HG02798 (cell line): ENCODE measurements around the gene PTPRG.
"Not testable (repeated sequence)": the region's sequence is repeated elsewhere in the genome, so short reads cannot be mapped to it uniquely, and the experiment has no call there.

ENCODE experiments used
- ATAC-seq: cut with Tn5 transposase; IDR thresholded peaks from one replicate; pipeline ENCODE4 v1.9.1; 2021; ENCODE audit warnings: mild to moderate bottlenecking; ENCODE audit not compliant: unreplicated experiment, poor library complexity

The PTPRG gene

DNA sequence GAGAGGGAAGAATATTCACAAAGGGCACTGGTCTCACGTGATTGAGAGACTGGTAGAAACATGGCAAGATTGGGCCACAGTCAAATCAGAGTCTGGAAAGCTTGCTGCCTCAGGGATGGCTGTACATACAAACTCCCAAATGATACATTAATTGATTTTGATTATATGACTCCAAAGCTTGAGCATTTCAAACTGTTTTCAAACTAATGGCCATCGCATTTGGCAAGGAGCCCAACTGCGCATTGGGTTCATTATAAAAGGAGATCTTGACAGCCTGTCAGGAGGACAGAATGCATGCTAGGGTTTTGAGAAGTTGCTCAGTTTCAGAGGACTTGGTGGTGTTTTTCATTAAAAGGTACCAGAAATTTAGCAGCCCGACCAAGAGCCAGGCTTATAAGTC lies 117.7 kb downstream of the PTPRG start:
- ATAC-seq, result no peak

DNA sequence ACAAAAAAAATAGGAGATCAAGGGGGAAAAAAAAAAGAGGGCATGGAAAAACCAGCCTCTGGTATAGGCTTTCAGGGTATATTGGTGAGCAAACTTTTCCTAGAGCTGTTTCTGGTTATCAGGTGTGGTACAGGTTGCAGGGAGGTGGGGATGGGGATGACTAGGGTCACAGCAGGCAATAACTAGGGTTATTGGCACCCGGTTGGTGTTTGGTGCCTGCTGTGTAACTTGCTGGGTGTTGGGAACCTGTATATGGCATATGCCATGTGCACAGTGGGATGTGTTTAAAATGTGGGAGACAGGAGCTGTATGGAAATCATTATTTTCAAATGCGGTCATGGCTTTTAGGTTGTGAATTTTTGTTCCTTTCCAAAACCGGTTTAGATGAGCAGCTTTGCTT lies 119.2 kb downstream of the PTPRG start:
- ATAC-seq, result no peak

DNA sequence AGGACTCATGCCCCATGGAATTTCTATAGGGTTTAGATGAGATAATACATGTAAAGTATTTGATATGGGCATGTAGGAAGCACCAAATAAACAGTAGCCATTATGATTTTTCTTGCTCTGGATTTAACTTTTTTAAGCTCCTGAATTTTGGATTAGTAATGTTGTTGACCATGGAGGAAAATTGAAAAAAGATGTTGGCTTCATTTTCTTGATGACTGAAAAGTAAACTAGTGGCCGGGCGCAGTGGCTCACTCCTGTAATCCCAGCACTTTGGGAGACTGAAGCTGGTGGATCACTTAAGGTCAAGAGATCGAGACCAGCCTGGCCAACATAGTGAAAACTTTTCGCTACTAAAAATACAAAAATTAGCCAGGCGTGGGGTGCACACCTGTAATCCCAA lies 120.3 kb downstream of the PTPRG start:
- no peak for ATAC-seq

DNA sequence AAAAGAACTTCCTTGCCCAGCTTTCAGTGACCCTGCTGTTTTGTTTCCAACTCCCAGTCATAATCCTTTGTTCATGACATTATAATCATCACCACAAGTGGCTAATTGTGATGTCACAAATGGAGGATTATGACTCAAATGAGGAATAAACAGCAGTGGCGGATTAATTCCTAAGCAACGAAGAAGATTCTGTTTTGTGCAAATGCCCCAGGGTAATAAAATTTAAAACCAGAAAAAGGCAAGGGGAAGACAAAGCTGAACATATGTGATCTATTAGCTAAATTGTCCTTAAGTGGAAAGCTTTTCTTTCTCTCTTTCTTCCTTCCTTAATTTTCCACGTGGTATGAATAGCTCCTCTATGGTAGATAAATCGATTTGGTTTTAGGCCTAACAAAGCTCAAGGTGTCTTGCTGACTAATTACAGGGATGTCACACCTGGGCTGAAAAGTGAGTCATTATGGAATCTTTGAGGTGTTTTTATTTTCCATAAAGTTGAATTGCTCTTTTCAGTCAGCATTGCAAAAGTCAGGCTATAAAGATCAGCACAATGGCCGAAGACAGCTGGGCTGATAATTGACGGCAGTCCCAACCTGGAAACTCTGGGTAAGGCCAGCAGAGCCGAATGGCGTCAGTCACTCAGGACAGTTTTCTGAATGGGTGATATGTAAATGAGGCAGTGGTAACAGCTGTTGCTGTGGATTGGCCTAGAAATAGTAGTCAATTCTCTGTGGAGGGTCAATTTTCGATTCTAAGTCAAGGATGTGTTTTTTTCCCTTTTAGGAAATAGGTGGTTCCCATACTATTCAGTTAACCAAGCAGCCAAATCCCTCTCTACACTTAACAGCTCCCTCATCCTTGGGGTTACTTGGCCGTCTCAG lies 121.5 kb downstream of the PTPRG start:
- no peak for ATAC-seq

DNA sequence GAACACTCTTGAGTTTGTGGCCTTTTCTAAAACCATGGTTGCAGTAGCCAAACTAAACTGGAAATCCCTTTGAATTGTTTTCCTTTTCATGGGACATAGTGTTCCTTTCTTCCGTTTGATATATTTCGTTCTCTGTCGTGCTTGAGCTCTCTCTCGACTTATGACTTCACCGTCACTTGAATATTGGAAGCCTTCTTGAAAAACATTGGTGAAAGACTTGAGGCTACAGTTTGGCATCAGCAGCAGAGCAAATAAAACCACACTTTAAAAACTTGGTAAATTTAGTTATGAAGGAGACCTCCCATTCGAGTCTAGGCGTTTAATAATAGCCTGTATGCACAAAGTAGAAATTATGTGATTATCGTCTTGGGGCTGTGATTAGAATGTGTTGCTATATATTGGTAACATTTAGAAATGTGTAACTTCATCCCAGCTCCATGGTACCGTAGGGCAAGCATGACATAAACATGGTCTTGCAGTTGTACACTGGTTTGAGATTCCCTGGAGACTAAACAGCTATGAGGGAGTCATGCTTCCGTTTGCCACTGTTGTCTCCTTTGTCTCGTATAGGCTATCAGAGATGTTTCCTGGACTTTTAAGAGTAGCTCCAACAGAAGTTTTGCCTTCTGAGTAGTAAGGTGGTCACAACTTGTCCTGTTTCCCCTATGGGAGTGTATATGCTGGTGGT lies 122.3 kb downstream of the PTPRG start:
- no peak for ATAC-seq

DNA sequence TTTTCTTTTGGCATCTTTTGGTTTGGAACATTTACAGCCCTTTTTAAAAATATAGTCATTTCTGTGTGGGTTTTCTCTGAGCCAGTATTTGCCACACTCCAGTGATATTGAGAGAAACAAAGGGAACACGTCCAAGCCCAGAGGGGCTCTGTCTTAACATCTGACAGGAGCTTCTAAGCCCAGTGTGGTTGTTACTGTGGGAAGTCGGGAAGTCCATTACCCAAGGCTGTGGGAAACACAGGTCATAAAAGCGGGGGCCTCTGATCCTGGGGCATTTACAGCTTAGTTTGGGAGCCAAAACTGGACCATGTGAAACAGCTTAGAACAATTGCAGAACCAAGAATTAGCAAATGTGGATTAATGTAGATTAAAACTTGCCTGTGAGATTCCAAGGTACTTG lies 123.0 kb downstream of the PTPRG start:
- no peak for ATAC-seq

DNA sequence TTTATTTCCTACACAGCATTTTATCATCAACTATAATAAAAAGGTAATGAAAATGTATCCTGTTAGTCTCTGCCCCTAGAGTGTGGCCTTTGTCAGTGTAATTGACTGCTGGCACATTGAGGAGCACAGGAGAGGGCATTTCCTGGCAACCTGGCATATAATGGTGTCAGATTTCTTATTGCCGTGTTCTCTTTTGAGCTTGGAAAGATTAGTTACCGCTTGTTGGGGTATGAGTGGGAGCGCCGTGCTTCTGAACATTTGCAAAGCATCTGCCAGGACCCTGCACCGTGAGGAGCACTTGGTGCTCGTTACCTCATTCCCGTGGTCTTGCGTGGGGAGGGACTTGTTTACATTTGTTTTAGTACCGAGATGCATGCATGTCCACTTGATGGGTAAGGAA lies 124.4 kb downstream of the PTPRG start:
- no peak for ATAC-seq

DNA sequence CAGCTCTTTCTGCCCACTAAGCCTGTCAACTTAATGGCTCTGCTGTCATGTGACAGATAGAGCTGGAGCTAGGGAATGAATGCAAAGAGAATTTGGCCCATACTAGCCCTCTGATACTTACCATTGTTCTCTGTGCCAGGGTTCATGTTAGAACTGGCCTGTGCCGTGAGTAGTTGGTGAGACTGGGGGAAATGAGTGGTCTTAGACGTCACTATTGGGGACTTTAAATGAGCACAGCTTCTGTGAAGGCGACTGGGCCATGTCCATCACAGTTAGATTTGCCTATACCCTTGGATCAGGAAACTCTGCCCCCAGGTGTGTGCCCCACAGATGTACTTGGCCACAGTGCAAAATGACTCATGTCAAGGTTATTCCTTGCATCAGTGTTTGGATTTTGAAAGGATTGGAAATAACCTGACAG lies 124.9 kb downstream of the PTPRG start:
- ATAC-seq, result no peak

DNA sequence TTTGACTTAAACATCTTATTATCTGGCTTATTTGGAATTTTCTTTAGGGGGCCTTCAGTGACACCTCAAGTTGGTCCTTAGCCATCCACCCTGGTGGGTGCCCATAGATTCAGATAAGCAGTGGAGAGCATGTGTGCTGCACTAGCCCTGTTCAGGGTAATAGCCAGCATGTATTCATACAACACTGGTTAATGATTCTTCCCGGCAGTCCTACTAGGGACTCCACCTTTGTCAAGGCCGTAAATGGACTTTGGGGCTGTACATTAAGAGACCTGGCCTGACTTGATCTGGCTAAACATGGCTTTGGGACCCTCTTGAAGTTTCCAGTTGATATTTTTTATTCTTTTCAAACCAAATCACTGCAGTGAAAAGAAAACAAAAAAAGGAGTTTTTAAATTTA lies 125.8 kb downstream of the PTPRG start:
- ATAC-seq, result no peak

DNA sequence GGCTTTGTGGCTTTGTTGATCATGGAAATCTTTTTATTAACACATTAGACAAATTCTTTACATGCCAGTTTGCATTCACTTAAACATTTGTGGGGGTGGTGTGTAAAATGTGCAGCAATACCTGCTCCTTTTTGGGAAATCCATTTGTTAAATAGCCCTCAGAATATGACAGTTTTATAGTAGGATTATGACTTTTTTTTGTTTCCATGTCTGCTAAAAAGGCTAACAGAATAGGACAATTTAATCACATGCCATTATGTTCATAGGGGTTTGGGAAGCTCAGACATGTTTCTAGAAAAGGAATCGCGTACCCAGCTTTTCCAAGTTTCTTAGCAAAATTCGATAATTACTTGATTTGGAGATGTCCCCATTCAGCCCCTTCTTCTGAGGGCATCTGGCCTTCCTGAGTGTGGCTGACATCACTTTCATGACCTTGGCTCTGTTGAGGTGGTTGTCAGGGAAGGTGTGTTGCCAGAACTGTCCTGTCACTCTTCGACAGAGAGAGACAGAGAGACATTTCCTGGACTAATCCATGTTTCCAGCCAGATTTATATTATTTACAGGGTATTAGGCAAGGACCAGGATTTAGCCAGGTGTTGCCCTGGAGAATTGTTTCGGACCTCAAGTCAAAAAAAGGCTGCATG lies 126.4 kb downstream of the PTPRG start:
- no peak for ATAC-seq

DNA sequence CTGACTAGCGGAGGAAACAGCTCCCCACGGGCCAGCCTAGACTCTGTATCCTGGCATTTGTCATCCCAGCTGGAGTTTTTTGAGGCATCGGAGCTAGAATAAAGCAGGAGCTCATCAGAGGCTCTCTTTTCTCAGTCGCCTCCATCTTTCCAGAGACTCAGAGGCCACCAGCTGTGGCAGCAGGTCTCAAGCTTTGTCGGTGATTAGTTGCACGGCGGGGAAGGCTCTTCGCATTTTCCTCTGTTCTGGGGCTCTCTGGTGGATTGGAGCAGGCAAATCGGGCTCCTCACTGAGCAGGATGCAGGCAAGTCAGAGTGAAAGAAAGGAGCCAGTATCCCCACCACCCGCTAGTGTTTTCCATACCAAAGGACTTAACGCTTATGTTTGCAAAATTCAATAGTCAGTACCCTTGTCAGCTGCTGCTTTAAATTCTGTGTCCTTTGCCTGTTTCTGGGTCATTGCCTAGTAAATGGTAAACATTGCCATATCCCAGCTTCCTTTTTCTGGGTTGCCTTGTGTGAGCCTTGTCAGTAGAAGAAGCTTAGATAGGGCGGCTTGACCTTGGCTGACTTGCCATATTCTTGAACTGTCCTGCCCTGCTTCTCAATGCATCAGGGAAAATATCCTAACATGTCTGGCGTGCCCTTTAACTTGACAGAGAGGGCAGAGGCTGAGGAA lies 127.1 kb downstream of the PTPRG start:
- ATAC-seq, result no peak

DNA sequence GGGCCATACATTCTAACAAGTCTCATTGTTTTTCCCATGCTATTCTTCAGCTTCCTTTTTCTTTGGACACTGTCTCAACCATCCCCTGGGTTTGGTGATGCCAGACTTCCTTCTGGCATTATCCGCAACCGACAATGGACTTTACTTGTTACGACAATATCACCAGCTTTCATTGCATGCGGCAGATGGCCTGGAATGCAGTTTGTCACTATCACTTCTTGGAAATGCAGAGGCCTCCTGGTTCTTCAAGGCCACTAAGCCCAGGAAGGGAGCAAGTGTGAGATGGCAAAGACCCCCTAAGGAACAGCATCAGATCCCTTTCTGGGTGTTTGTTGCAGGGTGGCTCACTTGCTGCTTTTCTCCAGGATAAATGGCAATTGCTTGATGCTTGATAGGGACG lies 128.6 kb downstream of the PTPRG start:
- no peak for ATAC-seq

DNA sequence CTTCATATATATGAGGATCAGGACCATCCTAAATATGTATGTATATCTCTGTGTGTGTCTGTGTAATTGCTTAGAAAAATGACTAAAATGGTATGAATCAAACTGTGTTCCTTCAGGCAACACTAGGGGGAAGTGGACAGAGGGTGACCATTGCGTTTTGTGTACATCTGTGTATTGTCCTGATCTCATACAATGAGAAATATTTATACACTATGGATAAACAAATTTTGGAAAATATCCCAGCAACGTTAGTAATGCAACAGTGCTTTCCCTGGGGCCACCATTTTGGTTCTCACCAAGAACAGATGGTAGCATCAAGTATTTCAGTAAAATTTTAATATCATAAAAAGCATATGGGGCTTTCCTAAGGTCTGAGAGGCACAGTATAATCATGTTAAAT lies 130.1 kb downstream of the PTPRG start:
- no peak for ATAC-seq

DNA sequence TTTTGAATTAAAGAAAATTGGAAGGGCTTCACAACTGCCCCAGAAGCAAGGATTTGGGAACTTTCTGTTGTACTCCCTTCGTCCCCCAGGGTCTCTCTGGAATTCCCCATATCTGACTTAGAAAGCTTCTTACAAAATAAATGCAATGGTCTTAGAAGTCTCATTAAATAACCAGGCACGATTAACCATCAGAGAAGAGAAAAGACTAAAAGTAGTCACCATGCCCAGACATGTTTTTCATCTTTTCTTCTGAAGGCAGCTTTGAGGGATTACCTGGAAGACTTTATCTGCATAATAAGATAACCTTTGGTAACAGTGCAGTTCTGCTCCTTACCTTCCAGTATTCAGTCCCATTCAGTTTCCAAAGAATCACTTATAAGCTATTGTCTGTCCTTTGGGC lies 135.9 kb downstream of the PTPRG start:
- ATAC-seq, result no peak

DNA sequence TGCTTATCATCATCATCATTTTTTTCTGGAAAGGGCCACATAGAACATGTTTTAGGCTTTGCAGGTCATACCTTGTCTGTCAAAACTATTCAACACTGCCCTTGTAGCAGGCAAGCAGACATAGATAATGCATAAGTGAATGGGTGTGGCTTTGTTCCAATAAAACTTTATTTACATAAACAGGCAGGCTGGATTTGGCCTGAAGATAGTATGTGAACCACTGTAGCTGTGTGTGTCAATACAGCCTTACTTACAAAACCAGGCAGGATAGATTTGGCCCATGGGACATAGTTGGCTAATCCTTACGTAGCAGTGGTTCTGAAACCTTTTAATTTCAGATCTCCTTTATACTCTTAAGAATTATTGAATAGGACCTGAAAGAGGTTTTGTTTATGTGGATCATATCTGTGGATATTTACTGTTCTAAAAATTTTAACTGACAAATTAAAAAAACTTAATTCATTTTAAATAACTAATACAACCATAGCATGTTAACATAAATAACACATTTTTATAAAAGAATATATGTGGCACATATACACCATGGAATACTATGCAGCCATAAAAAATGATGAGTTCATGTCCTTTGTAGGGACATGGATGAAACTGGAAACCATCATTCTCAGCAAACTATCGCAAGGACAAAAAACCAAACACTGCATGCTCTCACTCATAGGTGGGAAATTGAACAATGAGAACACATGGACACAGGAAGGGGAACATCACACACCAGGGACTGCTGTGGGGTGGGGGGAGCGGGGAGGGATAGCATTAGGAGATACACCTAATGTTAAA lies 137.1 kb downstream of the PTPRG start:
- ATAC-seq, result not testable (repeated sequence)

DNA sequence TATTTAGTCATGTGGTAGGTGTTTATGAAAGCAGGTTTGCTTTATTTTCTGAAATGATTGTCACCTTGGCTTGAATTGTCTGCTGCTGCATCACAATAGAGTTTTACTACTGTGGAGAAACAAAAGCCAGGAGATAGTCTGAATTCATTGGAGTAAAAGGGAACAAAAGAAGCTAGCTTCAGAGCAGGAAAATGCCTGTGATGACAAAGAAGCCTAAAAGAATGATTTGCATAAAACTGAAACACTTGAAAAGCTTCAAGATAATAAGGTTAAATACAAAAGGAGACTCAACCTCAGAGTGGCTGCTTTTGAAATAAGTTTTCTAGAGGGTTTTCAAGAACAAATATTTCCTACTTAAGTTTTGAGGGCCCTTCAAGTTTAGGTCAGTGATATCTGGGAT lies 138.3 kb downstream of the PTPRG start:
- no peak for ATAC-seq

DNA sequence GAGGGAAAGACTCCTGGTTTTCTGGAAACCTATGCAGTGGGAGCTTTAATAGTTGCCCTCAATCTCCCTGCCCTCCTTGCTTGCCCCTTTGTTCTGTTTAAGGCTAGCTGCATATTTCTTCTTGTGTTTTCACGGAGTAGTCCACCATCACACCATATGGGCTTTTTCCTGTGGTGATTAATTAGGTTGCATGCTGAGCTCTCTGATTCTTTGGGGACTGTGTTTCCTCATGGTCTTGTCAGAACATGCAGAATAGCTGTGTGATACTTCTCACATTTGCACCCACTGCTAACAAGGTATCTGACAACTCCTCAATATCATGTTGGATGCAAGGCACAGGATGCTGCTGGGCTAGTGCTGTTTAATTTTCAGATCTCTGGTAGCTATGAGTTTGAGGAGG lies 139.6 kb downstream of the PTPRG start:
- ATAC-seq, result no peak

DNA sequence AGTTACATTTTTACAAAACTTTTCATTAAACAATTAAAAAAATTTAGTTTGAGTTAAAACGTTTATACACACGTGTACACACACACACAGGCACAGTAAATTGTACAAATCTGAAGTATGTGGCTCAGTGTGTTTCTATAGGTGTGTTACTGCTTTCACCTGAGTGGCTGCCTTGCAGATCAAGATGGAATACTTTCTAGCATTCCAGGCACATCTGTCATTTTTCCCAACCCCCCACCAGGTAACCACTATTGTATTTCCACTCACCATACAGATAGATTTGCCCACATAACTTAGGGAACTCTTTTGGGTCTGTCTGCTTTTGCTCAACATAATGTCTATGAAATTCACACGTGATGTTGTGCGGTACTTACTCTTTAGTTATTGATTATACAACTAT lies 141.1 kb downstream of the PTPRG start:
- ATAC-seq, result no peak

DNA sequence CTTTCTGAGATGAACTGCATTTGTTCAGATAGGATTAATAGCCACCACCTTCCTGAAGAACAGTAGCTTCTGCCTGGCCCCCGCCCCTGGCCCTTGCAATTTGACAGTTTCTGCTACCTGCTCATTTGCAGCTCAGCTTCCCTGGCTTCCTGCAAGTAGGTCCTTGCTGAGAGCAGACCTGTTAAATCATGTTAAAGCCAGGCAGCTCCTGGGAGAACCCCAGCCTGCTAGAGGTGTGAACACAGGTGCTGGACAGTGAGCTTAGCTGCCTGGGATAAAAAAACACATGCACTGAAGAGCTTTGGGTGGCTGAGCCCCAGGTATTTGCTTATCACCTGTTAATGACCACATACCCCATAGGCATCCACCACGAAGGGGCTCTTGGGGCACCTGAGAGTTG lies 143.4 kb downstream of the PTPRG start:
- ATAC-seq, result no peak

DNA sequence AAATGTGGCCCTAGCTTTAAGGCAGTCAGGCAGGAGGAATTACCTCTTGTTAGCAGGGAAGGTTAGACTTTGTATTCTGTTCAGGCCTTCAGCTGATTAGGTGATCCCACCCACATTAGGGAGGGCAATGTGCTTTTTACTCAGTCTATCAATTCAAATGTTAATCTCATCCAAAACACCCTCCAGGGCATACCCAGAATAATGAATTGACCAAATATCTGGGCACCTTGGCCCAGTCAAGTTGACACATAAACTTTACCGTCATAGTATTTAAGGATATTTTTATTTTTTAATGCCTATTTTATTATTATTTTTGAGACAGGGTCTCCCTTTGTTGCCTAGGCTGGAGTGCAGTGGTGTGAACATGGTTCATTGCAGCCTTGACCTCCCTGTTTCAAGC lies 146.1 kb downstream of the PTPRG start:
- ATAC-seq, result no peak
